ENCODE measurements around the gene MDGA2.

The MDGA2 gene

GRCh38 chr14:47471075-47471474 lies 204.3 kb downstream of the MDGA2 start:
- no peak for DNase-seq

- DNase-seq = no peak
Measured at GRCh38 chr14:47466916-47467315, 208.5 kb downstream of the MDGA2 start.

- DNase-seq = no peak
Measured at GRCh38 chr14:47454025-47454424, 221.4 kb downstream of the MDGA2 start.

GRCh38 chr14:47447076-47447475 lies 228.3 kb downstream of the MDGA2 start:
- no peak for DNase-seq

DNA sequence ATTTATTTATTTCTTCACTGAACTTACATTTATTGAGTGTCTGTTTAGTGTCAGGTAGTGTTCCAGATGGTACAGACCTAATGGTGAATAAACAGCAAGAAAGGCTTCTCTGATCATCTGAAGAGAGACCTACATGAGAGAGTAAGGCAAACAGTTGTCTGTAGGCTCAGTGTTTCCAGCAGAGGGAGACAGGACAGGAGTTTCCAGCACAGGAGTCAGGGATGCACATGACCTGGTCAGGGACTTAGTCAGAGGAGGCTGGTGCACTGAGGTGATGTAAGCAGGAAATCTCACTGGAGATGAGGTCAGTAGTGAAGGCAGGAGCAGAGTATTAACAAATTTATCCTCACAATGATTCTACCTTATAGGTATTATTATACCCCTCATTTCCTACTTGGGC lies 233.2 kb downstream of the MDGA2 start:
- no peak for DNase-seq

- no peak for DNase-seq
Measured at GRCh38 chr14:47439953-47440352, 235.5 kb downstream of the MDGA2 start.

GRCh38 chr14:47438650-47439140 lies 236.7 kb downstream of the MDGA2 start:
- no peak for DNase-seq

DNA sequence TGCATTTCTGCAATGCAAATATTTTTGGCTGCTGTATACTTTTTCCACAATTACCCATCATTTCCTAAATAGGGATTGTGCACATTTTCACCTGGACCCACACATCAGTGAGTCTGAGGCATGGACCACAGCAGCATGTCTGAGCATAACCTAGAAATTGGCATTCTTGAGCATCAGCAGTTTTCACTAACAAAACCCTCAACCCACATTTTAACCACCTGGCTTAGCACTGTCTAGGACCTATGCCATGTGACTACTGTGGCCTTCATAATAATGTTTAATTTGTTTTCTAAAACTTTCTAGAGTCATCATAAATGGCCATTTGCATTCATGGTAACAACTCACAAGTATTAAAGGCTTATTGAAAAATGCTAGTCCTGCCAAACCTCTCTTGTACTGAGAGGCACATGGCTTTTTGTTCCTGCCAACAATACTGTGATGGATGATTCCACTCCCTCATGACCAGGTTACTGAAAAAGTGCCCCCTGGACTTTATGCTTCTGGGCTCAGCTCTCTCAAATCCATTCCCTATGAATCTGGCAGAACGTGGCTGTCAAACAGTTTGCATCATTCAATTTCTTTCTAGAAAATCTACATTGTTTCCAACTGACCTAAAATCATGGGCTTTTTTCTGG lies 240.0 kb downstream of the MDGA2 start:
- no peak for DNase-seq

- no peak for DNase-seq
Measured at GRCh38 chr14:47427629-47428028, 247.8 kb downstream of the MDGA2 start.

DNA sequence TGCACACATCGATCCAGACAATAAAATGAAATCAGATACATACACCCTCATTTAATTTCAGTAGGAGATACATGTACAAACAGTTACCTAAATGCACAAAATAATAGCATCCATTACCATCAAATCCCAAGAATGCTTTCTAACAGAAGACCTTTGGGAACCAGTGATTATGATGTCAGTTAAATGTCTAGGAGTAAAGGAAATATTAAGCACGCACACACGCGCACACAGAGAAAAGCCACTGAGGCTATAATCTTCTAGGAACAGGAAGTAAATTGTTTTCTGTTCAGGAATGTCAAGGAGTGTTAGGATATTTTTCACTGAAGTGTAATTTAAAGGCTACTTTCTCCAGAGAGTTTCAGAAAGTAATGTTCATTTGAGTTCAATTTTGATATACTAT lies 250.1 kb downstream of the MDGA2 start:
- DNase-seq = no peak

DNA sequence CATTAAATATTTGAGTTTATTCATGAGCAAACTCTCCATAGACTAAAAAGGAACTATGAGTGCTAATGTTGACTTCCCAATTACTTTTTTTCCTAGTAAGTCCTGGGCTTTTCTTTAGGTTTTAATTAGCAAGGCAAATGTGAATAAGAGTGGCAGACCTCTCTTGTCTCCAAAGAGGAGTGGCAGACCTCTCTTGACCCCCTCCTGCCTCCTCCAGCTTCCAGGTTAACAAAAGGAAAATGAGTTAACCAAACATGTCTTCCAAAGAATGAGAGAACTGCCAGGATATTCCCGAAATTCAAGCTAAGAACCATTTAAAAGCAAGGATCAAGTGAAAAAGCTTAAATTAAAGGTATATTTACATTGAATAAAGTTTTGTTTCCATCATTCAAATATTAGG lies 253.2 kb downstream of the MDGA2 start:
- no peak for DNase-seq

- DNase-seq = no peak
Measured at GRCh38 chr14:47411523-47411922, 263.9 kb downstream of the MDGA2 start.

DNA sequence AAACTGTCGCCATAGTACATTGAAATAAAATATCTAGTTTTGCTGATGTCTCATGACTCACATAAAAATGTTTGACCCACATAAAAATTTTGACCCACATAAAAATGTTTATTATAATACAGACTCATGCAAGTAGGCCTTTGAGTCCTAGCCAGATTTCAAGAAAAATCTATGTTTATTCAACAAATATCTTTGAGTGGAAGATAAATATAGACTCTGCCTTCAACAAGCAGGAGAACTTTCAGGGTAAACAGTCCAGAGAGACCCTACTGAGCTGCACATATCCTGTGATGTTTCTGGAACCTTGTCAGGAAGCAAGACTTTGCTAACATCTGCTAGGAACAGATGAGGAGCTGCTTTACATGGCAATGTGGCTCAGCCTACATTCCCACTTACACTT lies 283.1 kb downstream of the MDGA2 start:
- no peak for DNase-seq

DNA sequence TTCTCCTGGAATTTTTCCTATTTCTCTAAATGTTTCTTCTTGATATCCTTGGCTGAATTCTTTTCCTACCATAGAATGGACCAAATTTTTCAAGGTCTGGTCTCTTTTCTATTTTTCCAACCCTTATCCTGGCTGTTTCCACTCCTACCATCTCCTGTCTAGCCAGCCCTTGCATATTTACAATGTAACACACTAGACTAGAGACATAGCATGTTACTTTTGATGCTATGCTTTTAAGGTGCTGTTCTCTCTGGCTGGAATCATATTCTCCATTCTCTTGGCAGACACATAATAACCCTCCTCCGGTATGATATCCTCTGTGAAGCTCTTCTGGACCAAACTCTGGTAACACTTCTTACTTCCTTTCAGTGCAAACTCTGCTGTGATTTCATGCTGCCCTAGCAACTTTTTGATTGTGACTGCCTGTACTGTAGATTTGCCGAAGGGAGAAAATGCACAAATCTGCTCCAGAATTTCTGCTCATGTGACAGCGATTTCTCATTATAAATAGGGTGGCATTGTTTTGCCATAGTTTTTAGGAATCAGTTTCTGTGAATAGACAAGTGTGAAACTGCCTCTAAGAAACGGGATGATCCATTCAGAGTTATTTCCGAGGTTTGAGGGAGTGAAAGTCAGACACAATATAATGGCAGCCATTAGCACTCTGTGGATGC lies 284.4 kb downstream of the MDGA2 start:
- DNase-seq = no peak

DNA sequence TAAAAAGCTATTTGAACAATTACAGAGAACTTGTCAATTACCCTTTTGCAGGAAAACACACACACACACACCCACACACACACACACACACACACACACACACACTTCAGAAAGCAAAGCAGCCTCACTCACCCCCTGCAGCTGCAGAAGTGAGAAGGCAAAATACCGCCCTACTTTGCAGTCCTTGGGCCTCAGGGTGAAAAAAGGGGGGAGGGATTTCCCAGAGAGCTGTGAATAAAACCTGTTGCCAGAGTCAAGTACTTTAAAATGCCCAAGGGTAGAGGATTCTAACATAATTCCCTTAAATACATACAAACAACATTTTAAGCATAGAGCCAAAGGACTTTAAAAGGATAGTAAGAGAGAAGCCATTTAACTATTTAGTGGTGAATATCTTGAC lies 285.9 kb downstream of the MDGA2 start:
- DNase-seq = no peak

DNA sequence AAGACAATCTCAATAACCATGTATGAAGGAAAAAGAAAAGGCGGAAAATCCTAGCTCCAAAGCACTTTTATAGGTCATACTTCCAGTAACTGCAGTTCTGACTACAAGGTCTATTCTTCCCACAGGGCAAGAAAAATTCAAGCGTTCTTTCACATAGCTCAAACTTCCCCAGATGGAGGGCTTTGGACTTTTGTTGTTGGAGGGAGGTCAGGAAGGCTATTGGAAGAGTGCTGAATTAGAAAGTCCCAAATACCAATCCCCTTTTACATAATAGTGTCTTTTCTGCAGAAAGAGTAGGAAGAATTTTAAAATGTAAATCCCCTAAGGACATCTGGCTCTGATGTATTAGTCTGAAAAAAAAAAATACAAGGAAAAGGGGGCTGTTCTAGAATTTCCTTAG lies 309.4 kb downstream of the MDGA2 start:
- DNase-seq = no peak

- no peak for DNase-seq
Measured at GRCh38 chr14:47365233-47365632, 310.2 kb downstream of the MDGA2 start.

DNA sequence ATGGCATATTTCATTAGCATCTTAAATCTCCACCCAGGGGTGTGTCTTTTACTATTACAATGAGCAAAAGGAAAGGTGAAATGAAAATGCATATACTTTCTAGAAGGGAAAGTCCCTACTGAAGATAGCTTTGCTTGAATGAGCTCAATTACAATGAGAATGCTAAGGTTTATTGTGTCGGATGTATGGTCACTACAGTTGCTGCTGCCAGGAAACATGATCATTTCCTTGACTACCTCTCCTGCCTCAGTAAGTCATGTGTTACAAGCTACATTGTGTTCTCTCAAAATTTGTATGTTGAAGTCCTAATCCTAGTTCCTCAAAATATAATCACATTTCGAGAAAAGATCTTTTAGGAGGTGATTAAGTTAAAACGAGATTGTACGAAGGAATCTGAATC lies 322.2 kb downstream of the MDGA2 start:
- DNase-seq = no peak

GRCh38 chr14:47346849-47347248 lies 328.6 kb downstream of the MDGA2 start:
- no peak for DNase-seq

- no peak for DNase-seq
Measured at GRCh38 chr14:47345016-47345415, 330.4 kb downstream of the MDGA2 start.

GRCh38 chr14:47332939-47333338 lies 342.5 kb downstream of the MDGA2 start:
- DNase-seq = no peak

GRCh38 chr14:47332106-47332505 lies 343.3 kb downstream of the MDGA2 start:
- no peak for DNase-seq

DNA sequence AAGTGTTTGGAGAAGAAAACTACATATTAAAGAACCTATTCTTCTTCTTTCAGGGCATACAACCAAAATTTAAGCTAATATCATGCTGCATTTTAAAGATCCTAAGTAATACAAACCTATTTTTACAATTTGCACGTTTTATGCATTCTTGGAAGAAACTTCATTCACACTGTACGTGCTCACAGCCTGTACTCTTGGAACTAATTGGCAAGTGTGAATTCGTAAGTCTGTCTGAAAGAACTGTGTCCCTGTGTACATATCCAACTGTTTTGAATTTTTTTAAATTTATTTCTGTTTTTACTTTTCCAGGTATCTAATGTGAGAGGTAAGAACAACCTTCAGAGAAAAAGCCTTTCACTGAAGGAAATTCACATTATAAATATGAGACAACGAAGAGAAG lies 347.0 kb downstream of the MDGA2 start:
- no peak for DNase-seq

DNA sequence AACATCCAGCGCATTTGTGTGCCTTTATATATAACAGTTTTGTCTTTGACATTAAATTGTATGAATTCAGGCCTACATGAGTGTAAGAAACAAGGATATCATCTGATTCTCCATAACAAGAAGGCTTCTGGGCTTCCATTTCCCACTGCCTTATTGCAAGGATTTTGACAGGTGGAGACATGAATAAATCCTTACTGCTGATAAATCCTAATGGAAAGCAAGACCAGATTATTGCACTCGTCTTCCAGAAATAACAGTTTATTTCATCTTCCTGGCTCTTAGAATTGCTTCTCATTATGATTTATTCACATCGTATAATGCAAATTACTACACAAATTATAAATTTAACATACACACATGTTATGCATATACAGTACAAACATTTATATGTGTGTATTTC lies 348.1 kb downstream of the MDGA2 start:
- no peak for DNase-seq

DNA sequence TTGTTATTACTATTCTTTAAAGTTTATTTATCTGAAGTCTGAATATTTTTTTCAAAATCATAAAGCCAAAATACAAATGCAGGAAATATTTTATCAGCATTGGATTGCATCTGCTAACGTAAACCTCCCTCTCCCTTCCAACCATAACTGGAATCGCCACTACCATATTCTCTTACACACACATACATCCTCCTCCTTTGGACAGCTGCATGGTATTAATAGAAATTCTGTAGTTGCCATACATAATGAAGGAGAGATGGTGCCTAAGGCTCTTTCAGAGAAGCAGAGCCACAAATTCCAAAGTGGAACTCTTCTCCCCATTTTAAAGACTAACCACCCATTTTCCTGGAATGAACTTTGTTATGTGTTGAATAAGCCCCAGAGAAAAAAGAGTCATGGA lies 352.7 kb downstream of the MDGA2 start:
- DNase-seq = no peak

All from NCI-H2227 treated with DMSO at 0.1 percent for 48 hours (cell line).